ENCODE data around the gene GNG8.
A peak's percentile ranks its signal among the peaks of the same experiment; 100 is the strongest.

Gene GNG8

DNA sequence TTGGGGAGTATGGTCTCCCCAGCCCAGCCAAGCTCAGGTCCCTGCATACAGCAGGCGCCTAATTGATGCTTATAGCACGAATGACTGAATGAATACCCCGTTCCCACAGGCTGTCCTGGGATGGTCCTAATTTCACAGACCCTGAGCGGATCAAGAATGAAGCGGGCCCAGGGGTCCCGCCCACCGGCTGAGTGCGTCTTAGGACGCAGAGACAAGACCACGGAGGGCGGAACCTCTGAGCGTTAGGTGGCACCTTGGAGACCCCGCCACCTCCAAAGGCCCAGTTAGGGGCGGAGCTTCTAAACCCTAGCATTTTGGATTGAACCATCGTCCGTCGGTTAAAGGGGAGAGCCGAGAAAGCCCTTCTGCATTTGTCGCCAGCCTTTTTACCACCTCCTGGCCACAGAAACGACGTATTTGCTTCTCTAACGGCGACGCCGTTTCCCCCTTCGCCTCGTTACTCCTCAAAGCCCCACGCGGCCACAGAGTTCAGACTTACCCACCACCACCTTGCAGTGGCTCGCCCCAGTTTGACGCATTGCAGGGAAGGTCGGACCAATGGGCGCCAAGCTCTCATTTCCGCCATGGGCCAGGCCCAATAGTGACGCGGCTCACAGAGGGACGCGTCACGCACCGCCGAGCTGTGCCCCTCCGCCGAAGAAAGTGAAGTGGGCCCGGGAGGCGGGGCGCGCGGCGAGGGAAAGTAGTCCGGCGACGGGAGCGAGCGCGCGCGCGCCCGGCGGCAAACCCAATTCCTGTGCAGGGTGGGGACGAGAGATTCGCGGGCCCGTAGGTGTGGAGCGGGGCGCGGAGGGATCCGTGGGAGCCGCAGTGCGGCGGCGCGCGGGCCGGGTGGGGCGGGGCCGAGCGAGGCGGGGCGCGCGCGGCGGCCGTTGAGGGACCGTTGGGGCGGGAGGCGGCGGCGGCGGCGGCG, 35.4 kb downstream of the GNG8 start:
- Histone ChIP-seq H3K9me3 (ENCODE audit: control insufficient read depth, insufficient read depth, low read depth, low read length) (no peaks in the 10 kb centered on the region), H3K36me3 (ENCODE audit: control insufficient read depth in 2 of 2, insufficient read depth in 1 of 2, low read length in 2 of 2) (peaks cover 0 to 24% of the 10 kb centered on the region in 2 experiments; a peak in 1 of 3 replicates), H3K4me3 (ENCODE audit: low read depth, low read length) (peak overlapping the region; percentile 94), H3K27ac (ENCODE audit: extremely low read depth, low read depth, low read length) (peak overlapping the region; percentile 99), H3K4me1 (ENCODE audit: control insufficient read depth, insufficient read depth, low read length) (peaks cover 8% of the 10 kb centered on the region)
- ChIA-PET POLR2A (interaction anchor here (0.5 to 3.3 kb wide), 39 partner anchors 9 to 737 kb away, joined by 3 to 39 read pairs (median 4); partner anchors contain the start of genes CCDC8, DACT3, FKRP and SLC1A5), CTCF (interaction anchor here (0.6 to 4.7 kb wide), 17 partner anchors 9 to 765 kb away, joined by 3 to 41 read pairs (median 3); partner anchors contain the start of gene DACT3)
- no peak for TF ChIP-seq ZNF830 (tag by site-specific recombination; IDR thresholded peaks at IDR 0.05; ENCODE audit: low read depth)
- TF ChIP-seq ZNF24 (tag by site-specific recombination; IDR thresholded peaks at IDR 0.05) = peak; percentile 89
- TF ChIP-seq BCL11B (tag by site-specific recombination; IDR thresholded peaks at IDR 0.05; ENCODE audit: low read depth) = no peak
- TF ChIP-seq, protein P1, sequence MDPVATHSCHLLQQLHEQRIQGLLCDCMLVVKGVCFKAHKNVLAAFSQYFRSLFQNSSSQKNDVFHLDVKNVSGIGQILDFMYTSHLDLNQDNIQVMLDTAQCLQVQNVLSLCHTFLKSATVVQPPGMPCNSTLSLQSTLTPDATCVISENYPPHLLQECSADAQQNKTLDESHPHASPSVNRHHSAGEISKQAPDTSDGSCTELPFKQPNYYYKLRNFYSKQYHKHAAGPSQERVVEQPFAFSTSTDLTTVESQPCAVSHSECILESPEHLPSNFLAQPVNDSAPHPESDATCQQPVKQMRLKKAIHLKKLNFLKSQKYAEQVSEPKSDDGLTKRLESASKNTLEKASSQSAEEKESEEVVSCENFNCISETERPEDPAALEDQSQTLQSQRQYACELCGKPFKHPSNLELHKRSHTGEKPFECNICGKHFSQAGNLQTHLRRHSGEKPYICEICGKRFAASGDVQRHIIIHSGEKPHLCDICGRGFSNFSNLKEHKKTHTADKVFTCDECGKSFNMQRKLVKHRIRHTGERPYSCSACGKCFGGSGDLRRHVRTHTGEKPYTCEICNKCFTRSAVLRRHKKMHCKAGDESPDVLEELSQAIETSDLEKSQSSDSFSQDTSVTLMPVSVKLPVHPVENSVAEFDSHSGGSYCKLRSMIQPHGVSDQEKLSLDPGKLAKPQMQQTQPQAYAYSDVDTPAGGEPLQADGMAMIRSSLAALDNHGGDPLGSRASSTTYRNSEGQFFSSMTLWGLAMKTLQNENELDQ (tag by site-specific recombination; IDR thresholded peaks at IDR 0.05; ENCODE audit: low read depth) = no peak
- TF ChIP-seq ZNF596 (tag by site-specific recombination; IDR thresholded peaks at IDR 0.05) = no peak
- TF ChIP-seq ZNF404 (tag by site-specific recombination; IDR thresholded peaks at IDR 0.05) = no peak; the same call in 1 of the 2 replicates
- no peak for TF ChIP-seq ZNF654 (tag by site-specific recombination; IDR thresholded peaks at IDR 0.05; ENCODE audit: low read depth)
- peak; percentile 64; the same call in 1 of the 2 replicates for TF ChIP-seq TRIM28 (IDR thresholded peaks at IDR 0.05; ENCODE audit: borderline replicate concordance, low read length)
- TF ChIP-seq, protein P2, sequence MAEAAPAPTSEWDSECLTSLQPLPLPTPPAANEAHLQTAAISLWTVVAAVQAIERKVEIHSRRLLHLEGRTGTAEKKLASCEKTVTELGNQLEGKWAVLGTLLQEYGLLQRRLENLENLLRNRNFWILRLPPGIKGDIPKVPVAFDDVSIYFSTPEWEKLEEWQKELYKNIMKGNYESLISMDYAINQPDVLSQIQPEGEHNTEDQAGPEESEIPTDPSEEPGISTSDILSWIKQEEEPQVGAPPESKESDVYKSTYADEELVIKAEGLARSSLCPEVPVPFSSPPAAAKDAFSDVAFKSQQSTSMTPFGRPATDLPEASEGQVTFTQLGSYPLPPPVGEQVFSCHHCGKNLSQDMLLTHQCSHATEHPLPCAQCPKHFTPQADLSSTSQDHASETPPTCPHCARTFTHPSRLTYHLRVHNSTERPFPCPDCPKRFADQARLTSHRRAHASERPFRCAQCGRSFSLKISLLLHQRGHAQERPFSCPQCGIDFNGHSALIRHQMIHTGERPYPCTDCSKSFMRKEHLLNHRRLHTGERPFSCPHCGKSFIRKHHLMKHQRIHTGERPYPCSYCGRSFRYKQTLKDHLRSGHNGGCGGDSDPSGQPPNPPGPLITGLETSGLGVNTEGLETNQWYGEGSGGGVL (tag by site-specific recombination; IDR thresholded peaks at IDR 0.05) = no peak; the same call in 1 of the 2 replicates
- TF ChIP-seq ZNF664 (tag by site-specific recombination; IDR thresholded peaks at IDR 0.05) = no peak; the same call in 1 of the 2 replicates
- no peak for TF ChIP-seq ZNF274 (IDR thresholded peaks at IDR 0.05; ENCODE audit: low read length)
- no peak for TF ChIP-seq ZNF274 (tag by site-specific recombination; IDR thresholded peaks at IDR 0.05; ENCODE audit: borderline replicate concordance)
- peak; percentile 94; the same call in 1 of the 2 replicates for TF ChIP-seq ZNF391 (tag by site-specific recombination; IDR thresholded peaks at IDR 0.05; ENCODE audit: borderline replicate concordance, low read depth)
- no peak for TF ChIP-seq ZNF155 (tag by site-specific recombination; IDR thresholded peaks at IDR 0.05)
- peak; percentile 72 for TF ChIP-seq YY1 (tag by site-specific recombination; IDR thresholded peaks at IDR 0.05)
- TF ChIP-seq ZNF623 (tag by site-specific recombination; IDR thresholded peaks at IDR 0.05) = no peak
- peak; percentile 89 for TF ChIP-seq KLF10 (tag by site-specific recombination; IDR thresholded peaks at IDR 0.05)
- no peak for TF ChIP-seq ZNF221 (tag by site-specific recombination; IDR thresholded peaks at IDR 0.05; ENCODE audit: borderline replicate concordance)
- TF ChIP-seq, protein P3, sequence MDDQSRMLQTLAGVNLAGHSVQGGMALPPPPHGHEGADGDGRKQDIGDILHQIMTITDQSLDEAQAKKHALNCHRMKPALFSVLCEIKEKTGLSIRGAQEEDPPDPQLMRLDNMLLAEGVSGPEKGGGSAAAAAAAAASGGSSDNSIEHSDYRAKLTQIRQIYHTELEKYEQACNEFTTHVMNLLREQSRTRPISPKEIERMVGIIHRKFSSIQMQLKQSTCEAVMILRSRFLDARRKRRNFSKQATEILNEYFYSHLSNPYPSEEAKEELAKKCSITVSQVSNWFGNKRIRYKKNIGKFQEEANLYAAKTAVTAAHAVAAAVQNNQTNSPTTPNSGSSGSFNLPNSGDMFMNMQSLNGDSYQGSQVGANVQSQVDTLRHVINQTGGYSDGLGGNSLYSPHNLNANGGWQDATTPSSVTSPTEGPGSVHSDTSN (CRISPR knock-in tag; IDR thresholded peaks at IDR 0.05) = no peak
- TF ChIP-seq KLF8 (tag by site-specific recombination; IDR thresholded peaks at IDR 0.05) = peak; percentile 100
- TF ChIP-seq, protein P4, sequence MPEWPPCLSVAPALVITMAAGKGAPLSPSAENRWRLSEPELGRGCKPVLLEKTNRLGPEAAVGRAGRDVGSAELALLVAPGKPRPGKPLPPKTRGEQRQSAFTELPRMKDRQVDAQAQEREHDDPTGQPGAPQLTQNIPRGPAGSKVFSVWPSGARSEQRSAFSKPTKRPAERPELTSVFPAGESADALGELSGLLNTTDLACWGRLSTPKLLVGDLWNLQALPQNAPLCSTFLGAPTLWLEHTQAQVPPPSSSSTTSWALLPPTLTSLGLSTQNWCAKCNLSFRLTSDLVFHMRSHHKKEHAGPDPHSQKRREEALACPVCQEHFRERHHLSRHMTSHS (tag by site-specific recombination; IDR thresholded peaks at IDR 0.05) = no peak
- peak; percentile 98 for TF ChIP-seq ZXDB (tag by site-specific recombination; IDR thresholded peaks at IDR 0.05)
- TF ChIP-seq TCF7L2 (IDR thresholded peaks at IDR 0.05; ENCODE audit: borderline replicate concordance, low read depth, low read length) = 0 out of 2 replicates have a peak, but pooled peaks have one; percentile 19
- no peak for TF ChIP-seq ZNF157 (tag by site-specific recombination; IDR thresholded peaks at IDR 0.05)
- peak; percentile 98 for TF ChIP-seq SP3 (tag by site-specific recombination; IDR thresholded peaks at IDR 0.05)

Measured in HEK293 (cell line).